ENCODE data around the gene TBCK. TPM values are rescaled to one million over a fixed set of nuclear protein-coding genes. Genes with fewer than 3 reads are reported as not detected.

TBCK gene
- total and polyA plus RNA-seq, 4 donors: 4.9 to 25.5 (median 15.8) TPM

DNA sequence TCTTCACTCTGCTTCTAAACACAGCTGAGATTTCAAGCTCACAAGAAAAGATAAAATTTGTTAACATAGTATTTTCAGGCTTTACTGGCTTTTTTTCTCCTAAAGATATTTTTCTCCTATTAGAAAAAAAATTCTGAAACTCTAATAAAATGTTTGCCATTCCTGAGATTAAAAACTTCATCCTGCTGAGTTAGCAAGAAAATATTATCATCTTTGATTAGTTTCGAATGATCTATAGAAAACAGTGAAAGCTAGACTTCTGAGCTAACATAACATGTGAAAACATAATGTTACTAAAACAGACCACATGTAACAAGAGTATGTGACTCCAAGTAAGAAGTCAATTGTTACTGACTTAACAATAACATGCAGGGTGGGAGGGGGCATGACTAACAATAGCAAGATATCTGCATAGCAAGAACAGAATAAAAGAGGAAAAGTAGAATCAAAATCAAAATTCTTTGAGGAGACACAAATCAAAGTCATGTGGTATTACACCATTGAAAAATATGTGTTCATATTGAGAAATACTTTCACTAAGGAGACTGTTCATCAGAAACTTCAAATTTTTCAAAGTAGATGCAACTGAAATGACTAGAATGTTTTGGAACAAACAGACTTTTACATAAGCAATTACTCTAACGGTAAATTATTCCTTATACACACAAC lies 14.5 kb downstream of the TBCK start:
- Histone ChIP-seq H3K4me3 (ENCODE audit: low read depth in 1 of 3, low read length in 3 of 3) (no peak overlapping the region), H3K27ac (ENCODE audit: low read depth in 1 of 2, low read length in 2 of 2) (no peak overlapping the region), H3K9me3 (ENCODE audit: control insufficient read depth in 4 of 4, low read length in 3 of 4) (no peaks in the 10 kb centered on the region), H3K27me3 (ENCODE audit: control insufficient read depth in 4 of 4, insufficient read depth in 4 of 4, low read length in 3 of 4) (no peaks in the 10 kb centered on the region), H3K36me3 (ENCODE audit: control insufficient read depth in 4 of 4, insufficient read depth in 3 of 4, low read depth in 1 of 4, low read length in 3 of 4) (peaks cover 0 to 7% (median 3%) of the 10 kb centered on the region in 4 donors), H3K4me1 (ENCODE audit: control insufficient read depth in 4 of 4, insufficient read depth in 4 of 4, low read length in 3 of 4) (peaks cover 0 to 1% (median 0%) of the 10 kb centered on the region in 4 donors), H3K9ac (ENCODE audit: low read depth in 1 of 2, low read length in 2 of 2) (no peak overlapping the region)
- WGBS: 87% methylated on average over 2 of the region's 2 CpGs
- DNase-seq (ENCODE audit: low spot score): no peak
- TF ChIP-seq FOXA1 (IDR thresholded peaks at IDR 0.05): no peak
- TF ChIP-seq, protein P1, sequence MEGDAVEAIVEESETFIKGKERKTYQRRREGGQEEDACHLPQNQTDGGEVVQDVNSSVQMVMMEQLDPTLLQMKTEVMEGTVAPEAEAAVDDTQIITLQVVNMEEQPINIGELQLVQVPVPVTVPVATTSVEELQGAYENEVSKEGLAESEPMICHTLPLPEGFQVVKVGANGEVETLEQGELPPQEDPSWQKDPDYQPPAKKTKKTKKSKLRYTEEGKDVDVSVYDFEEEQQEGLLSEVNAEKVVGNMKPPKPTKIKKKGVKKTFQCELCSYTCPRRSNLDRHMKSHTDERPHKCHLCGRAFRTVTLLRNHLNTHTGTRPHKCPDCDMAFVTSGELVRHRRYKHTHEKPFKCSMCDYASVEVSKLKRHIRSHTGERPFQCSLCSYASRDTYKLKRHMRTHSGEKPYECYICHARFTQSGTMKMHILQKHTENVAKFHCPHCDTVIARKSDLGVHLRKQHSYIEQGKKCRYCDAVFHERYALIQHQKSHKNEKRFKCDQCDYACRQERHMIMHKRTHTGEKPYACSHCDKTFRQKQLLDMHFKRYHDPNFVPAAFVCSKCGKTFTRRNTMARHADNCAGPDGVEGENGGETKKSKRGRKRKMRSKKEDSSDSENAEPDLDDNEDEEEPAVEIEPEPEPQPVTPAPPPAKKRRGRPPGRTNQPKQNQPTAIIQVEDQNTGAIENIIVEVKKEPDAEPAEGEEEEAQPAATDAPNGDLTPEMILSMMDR (IDR thresholded peaks at IDR 0.05; ENCODE audit: low read depth, low read length, missing input control): no peak
- no peak for TF ChIP-seq HNF4A (conservative IDR thresholded peaks at IDR 0.05)
- TF ChIP-seq SP1 (IDR thresholded peaks at IDR 0.05): no peak
- no peak for TF ChIP-seq EGR1 (IDR thresholded peaks at IDR 0.05; ENCODE audit: low read depth in 2 of 2)
- TF ChIP-seq, protein P2, sequence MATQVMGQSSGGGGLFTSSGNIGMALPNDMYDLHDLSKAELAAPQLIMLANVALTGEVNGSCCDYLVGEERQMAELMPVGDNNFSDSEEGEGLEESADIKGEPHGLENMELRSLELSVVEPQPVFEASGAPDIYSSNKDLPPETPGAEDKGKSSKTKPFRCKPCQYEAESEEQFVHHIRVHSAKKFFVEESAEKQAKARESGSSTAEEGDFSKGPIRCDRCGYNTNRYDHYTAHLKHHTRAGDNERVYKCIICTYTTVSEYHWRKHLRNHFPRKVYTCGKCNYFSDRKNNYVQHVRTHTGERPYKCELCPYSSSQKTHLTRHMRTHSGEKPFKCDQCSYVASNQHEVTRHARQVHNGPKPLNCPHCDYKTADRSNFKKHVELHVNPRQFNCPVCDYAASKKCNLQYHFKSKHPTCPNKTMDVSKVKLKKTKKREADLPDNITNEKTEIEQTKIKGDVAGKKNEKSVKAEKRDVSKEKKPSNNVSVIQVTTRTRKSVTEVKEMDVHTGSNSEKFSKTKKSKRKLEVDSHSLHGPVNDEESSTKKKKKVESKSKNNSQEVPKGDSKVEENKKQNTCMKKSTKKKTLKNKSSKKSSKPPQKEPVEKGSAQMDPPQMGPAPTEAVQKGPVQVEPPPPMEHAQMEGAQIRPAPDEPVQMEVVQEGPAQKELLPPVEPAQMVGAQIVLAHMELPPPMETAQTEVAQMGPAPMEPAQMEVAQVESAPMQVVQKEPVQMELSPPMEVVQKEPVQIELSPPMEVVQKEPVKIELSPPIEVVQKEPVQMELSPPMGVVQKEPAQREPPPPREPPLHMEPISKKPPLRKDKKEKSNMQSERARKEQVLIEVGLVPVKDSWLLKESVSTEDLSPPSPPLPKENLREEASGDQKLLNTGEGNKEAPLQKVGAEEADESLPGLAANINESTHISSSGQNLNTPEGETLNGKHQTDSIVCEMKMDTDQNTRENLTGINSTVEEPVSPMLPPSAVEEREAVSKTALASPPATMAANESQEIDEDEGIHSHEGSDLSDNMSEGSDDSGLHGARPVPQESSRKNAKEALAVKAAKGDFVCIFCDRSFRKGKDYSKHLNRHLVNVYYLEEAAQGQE (IDR thresholded peaks at IDR 0.05): no peak
- TF ChIP-seq GABPA (IDR thresholded peaks at IDR 0.05 in 1 of 2, conservative IDR thresholded peaks at IDR 0.05 in 1 of 2): no peak
- TF ChIP-seq, protein P3, sequence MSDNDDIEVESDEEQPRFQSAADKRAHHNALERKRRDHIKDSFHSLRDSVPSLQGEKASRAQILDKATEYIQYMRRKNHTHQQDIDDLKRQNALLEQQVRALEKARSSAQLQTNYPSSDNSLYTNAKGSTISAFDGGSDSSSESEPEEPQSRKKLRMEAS (IDR thresholded peaks at IDR 0.05): no peak
- TF ChIP-seq, protein P4, sequence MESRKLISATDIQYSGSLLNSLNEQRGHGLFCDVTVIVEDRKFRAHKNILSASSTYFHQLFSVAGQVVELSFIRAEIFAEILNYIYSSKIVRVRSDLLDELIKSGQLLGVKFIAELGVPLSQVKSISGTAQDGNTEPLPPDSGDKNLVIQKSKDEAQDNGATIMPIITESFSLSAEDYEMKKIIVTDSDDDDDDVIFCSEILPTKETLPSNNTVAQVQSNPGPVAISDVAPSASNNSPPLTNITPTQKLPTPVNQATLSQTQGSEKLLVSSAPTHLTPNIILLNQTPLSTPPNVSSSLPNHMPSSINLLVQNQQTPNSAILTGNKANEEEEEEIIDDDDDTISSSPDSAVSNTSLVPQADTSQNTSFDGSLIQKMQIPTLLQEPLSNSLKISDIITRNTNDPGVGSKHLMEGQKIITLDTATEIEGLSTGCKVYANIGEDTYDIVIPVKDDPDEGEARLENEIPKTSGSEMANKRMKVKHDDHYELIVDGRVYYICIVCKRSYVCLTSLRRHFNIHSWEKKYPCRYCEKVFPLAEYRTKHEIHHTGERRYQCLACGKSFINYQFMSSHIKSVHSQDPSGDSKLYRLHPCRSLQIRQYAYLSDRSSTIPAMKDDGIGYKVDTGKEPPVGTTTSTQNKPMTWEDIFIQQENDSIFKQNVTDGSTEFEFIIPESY (IDR thresholded peaks at IDR 0.05): no peak
- no peak for TF ChIP-seq RXRA (IDR thresholded peaks at IDR 0.05)
- TF ChIP-seq, protein P5, sequence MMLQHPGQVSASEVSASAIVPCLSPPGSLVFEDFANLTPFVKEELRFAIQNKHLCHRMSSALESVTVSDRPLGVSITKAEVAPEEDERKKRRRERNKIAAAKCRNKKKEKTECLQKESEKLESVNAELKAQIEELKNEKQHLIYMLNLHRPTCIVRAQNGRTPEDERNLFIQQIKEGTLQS (IDR thresholded peaks at IDR 0.05): no peak
- no peak for TF ChIP-seq YY1 (IDR thresholded peaks at IDR 0.05)
- no peak for TF ChIP-seq TAF1 (conservative IDR thresholded peaks at IDR 0.05)
- no peak for TF ChIP-seq RAD21 (IDR thresholded peaks at IDR 0.05)
- no peak for TF ChIP-seq JUND (IDR thresholded peaks at IDR 0.05)
- no peak for TF ChIP-seq FOXA2 (IDR thresholded peaks at IDR 0.05)
- TF ChIP-seq HNF4G (IDR thresholded peaks at IDR 0.05): no peak
- no peak for TF ChIP-seq NR2F2 (IDR thresholded peaks at IDR 0.05)

All from liver (tissue), 9 donors.